ENCODE data around the gene ATG3.

ATG3 gene

GRCh38 chr3:112561484-112561733, 353 bp downstream of the ATG3 start:
- peak overlapping the region; percentile 84 for H3K27ac ChIP-seq
- H3K9ac ChIP-seq: peak overlapping the region; percentile 92

GRCh38 chr3:112560721-112561483, 860 bp downstream of the ATG3 start:
- H3K27me3 ChIP-seq: no peaks in the 10 kb centered on the region
- peak overlapping the region; percentile 84 for H3K27ac ChIP-seq
- peak overlapping the region; percentile 95 for H3K4me3 ChIP-seq
- peaks cover 20% of the 10 kb centered on the region for H3K36me3 ChIP-seq
- peaks cover 21% of the 10 kb centered on the region; the same call in 1 of the 2 replicates for H4K20me1 ChIP-seq
- H3K9me3 ChIP-seq: no peaks in the 10 kb centered on the region
- H3K4me1 ChIP-seq: peaks cover 28% of the 10 kb centered on the region
- H3K4me2 ChIP-seq: peak overlapping the region; percentile 80
- no peak for TF ChIP-seq Cebpa-rat (IDR thresholded peaks at IDR 0.05)
- H3K9ac ChIP-seq: peak overlapping the region; percentile 92

More at GRCh38 chr3:112561484-112561733, 353 bp downstream of the ATG3 start:
- Histone ChIP-seq H3K4me1 (peaks cover 28% of the 10 kb centered on the region), H3K9me3 (no peaks in the 10 kb centered on the region), H4K20me1 (peaks cover 21% of the 10 kb centered on the region; the same call in 1 of the 2 replicates), H3K4me2 (peak overlapping the region; percentile 80), H3K27me3 (no peaks in the 10 kb centered on the region), H3K36me3 (peaks cover 24% of the 10 kb centered on the region), H3K4me3 (peak overlapping the region; percentile 95)
- no peak for TF ChIP-seq Cebpa-rat (IDR thresholded peaks at IDR 0.05)

GRCh38 chr3:112560307-112560706, 1.5 kb downstream of the ATG3 start:
- Histone ChIP-seq H4K20me1 (peaks cover 27% of the 10 kb centered on the region; the same call in 1 of the 2 replicates), H3K27ac (peak overlapping the region; percentile 84), H3K9ac (peak overlapping the region; percentile 92), H3K4me2 (peak overlapping the region; percentile 80), H3K9me3 (no peaks in the 10 kb centered on the region), H3K4me1 (peaks cover 28% of the 10 kb centered on the region), H3K27me3 (no peaks in the 10 kb centered on the region), H3K4me3 (peak overlapping the region; percentile 95), H3K36me3 (peaks cover 14% of the 10 kb centered on the region)
- TF ChIP-seq Cebpa-rat (IDR thresholded peaks at IDR 0.05): no peak

- peaks cover 25% of the 10 kb centered on the region for H3K4me1 ChIP-seq
- no peak overlapping the region for H3K27ac ChIP-seq
- no peak for TF ChIP-seq Cebpa-rat (IDR thresholded peaks at IDR 0.05)
- peaks cover 16% of the 10 kb centered on the region for H3K36me3 ChIP-seq
- no peak overlapping the region for H3K4me3 ChIP-seq
- peaks cover 44% of the 10 kb centered on the region; the same call in 1 of the 2 replicates for H4K20me1 ChIP-seq
- no peaks in the 10 kb centered on the region for H3K27me3 ChIP-seq
- no peaks in the 10 kb centered on the region for H3K9me3 ChIP-seq
- H3K4me2 ChIP-seq: no peak overlapping the region
- H3K9ac ChIP-seq: no peak overlapping the region
Measured at GRCh38 chr3:112557976-112558375, 3.8 kb downstream of the ATG3 start.

GRCh38 chr3:112555535-112556170, 6.1 kb downstream of the ATG3 start:
- Histone ChIP-seq H3K27ac (no peak overlapping the region), H4K20me1 (peaks cover 59% of the 10 kb centered on the region), H3K9ac (no peak overlapping the region), H3K4me1 (peaks cover 21% of the 10 kb centered on the region), H3K36me3 (peaks cover 27% of the 10 kb centered on the region), H3K4me3 (no peak overlapping the region), H3K9me3 (no peaks in the 10 kb centered on the region), H3K4me2 (no peak overlapping the region), H3K27me3 (no peaks in the 10 kb centered on the region)
- TF ChIP-seq Cebpa-rat (IDR thresholded peaks at IDR 0.05): no peak

GRCh38 chr3:112550859-112551258, 10.9 kb downstream of the ATG3 start:
- Histone ChIP-seq H3K4me1 (peaks cover 8% of the 10 kb centered on the region; the same call in 1 of the 2 replicates), H4K20me1 (peaks cover 47% of the 10 kb centered on the region), H3K27me3 (no peaks in the 10 kb centered on the region), H3K9me3 (no peaks in the 10 kb centered on the region), H3K4me3 (no peak overlapping the region), H3K9ac (no peak overlapping the region), H3K36me3 (peaks cover 49% of the 10 kb centered on the region), H3K27ac (no peak overlapping the region), H3K4me2 (no peak overlapping the region)
- TF ChIP-seq Cebpa-rat (IDR thresholded peaks at IDR 0.05): no peak

GRCh38 chr3:112546216-112546759, 15.5 kb downstream of the ATG3 start:
- Histone ChIP-seq H3K36me3 (peaks cover 61% of the 10 kb centered on the region), H3K4me1 (no peaks in the 10 kb centered on the region), H4K20me1 (peaks cover 16% of the 10 kb centered on the region), H3K9me3 (no peaks in the 10 kb centered on the region), H3K9ac (no peak overlapping the region), H3K27ac (no peak overlapping the region), H3K4me3 (no peak overlapping the region), H3K27me3 (no peaks in the 10 kb centered on the region), H3K4me2 (no peak overlapping the region)
- TF ChIP-seq Cebpa-rat (IDR thresholded peaks at IDR 0.05): no peak

- Histone ChIP-seq H3K36me3 (peaks cover 61% of the 10 kb centered on the region), H3K27ac (no peak overlapping the region), H3K9me3 (no peaks in the 10 kb centered on the region), H3K27me3 (no peaks in the 10 kb centered on the region), H3K4me2 (no peak overlapping the region), H4K20me1 (no peaks in the 10 kb centered on the region), H3K4me1 (no peaks in the 10 kb centered on the region), H3K4me3 (no peak overlapping the region), H3K9ac (no peak overlapping the region)
- no peak for TF ChIP-seq Cebpa-rat (IDR thresholded peaks at IDR 0.05)
Measured at GRCh38 chr3:112539825-112540650, 21.7 kb downstream of the ATG3 start.

- Histone ChIP-seq H3K4me3 (no peak overlapping the region), H3K4me1 (no peaks in the 10 kb centered on the region), H4K20me1 (no peaks in the 10 kb centered on the region), H3K27me3 (no peaks in the 10 kb centered on the region), H3K36me3 (peaks cover 66% of the 10 kb centered on the region), H3K4me2 (no peak overlapping the region), H3K9ac (no peak overlapping the region), H3K27ac (no peak overlapping the region), H3K9me3 (no peaks in the 10 kb centered on the region)
- TF ChIP-seq Cebpa-rat (IDR thresholded peaks at IDR 0.05): no peak
Measured at GRCh38 chr3:112531358-112531781, 30.4 kb downstream of the ATG3 start.
